NCI-H510A (cell line): ENCODE results near the gene RGS7.
A peak's percentile ranks its signal among the peaks of the same experiment; 100 is the strongest.

Source experiments
- DNase-seq: peaks from one replicate; lab custom pipeline; 2025; lab: John Stamatoyannopoulos, UW

The RGS7 gene

DNA sequence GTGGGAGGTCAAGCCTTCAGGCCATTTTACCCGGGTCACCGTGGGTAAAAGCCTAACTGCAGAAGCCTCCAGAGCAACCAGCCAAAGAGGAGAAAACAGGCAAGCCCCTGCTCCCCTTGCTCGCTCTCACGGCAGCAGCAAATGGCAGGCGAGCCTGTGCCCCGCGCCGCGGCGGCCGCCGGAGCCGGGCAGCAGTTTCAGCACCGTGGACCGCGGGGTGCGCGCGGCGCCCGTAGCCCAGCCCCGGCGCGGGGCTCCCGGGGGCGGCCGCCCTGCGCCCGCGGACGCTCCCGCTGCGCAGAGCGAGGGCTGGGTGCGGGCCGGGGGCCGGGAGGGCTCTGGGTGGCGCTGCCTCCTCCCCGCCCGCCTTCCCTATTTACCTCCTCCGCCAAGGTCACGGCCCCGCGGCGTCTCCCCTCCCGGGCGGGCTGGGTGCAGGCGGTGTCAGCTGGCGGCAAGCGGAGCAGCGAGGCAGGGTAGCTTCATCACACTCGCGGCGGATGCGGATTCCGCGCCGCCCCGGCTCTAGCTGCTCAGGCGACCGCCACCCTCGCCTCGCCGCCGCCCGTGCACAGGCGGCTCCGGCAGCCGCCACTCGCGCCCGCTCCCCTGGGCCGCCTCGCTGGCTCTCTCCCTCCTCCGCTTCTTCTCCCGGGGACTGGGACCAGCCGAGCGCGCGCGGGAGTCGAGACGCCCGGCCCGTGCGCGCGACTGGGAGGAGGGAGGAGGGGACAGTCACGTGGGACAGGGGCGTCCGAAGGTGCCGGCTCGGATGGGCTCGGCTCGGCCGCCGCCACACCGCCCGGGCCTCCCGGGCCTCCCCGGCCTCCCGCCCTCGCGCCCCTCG is at the start of gene RGS7:
Gene RGS7 (minus strand): TSS at position 687 of the 847 bp plus-strand sequence.
- peak; percentile 63 for DNase-seq

DNA sequence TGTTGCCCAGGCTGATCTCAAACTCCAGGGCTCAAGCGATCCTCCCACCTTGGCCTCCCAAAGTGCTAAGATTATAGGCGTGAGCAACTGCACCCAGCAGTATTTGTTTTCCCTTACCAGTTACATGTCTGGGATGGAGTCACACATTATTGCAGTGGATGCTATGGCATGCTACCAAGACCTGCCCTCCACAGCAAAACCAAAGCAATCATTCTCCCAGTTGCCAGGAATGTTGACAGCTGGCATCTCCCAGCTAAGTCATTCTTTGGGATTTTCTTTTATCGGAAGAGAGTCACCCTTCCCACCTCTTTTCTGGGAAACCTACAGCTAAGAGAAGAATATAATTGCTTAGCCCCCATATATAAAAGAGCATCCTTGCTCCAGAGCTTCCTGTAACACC is 49.4 kb upstream of the RGS7 start:
- DNase-seq = no peak

DNA sequence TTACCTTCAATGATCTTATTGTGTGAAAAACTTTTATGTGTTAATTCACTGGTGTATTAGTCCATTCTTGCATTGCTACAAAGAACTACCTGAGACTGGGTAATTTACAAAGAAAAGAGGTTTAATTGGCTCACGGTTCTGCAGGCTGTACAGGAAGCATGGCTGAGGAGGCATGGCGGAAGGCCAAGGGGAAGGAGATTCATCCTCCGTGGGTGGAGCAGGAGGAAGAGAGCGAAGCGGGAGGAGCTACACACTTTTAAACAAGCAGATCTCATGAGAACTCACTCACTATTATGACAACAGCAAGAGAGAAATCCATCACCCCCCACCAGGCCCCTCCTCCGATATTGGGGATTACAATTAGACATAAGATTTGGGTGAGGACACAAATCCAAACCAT is 44.2 kb upstream of the RGS7 start:
- DNase-seq = no peak

DNA sequence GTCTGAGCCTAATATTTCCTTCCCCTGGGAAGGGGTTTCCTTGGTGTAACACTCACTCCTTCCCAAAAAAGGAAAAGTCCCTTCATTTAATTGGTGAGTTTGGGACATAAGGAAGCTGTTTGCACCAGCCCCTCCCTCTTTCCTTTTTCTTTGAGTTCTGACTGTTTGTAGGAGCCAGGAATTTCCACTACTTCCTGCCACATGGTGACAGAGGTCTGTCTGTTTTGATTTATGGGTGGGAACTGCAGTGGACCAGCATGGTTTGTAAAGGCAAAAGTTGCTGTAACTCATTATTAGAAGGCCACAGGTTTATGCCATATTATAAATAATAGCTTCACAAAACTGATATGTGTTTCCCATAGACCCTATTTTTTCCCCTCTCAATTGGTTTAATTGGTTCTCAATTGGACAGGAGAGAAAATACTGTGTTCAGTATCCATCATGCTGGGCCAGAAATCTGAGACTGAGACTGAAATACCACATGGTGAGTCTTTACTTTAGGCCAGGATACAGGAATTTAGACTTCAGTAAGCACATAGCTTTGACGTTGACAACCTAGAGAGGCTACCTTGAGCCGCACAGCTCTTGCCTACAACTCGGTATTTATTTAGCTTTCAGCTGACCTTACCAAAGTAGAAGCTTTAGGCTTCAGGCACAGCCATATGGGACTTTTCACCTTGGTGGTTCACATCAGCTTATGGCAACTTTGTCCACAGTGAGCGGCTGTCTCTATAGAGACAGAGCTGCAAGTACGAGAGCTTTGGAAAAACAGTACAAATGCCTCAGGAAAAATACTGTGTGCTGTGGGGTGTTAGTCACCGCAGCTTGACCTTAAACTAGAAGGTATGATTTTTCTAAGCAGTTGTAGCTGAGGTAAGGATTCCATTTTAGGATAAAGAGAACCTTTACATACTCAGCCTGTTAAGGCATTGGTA is 40.0 kb upstream of the RGS7 start:
- no peak for DNase-seq

DNA sequence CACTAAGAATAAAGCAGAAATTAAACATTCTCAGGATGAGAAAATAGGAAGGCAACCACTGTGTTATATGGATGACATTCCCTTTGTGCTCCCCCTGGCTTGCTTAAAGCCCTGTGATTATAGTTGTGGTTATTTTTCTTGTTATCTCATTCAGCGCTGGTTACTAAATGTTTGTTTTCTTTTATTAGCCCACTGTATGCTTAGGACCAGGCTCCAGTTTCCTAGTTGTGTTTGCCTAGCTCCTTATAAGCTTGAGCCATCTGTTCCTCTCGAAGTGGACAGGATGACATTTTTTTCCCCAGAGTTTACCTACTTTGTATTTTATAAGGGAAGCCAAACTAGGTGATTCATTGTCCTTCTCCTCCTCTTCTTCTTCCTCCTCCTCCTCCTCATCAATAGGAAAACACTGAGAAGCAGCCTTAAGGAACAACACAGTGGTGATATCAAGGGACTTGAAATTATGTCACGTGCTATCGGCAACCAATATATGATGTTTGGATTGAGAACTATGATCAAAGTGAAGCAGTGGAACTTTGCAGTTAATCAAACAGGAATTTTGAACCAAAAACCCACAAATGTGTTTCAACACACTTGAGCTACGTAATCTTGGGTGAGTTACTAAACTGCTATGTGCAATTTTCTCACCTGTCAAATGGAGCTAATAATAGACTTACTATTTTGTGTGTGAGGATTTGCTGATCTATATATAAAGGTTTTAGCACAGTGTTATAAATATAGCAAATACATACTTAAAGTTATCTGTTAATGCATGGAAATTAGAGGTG is 35.1 kb upstream of the RGS7 start:
- DNase-seq = peak; percentile 13

DNA sequence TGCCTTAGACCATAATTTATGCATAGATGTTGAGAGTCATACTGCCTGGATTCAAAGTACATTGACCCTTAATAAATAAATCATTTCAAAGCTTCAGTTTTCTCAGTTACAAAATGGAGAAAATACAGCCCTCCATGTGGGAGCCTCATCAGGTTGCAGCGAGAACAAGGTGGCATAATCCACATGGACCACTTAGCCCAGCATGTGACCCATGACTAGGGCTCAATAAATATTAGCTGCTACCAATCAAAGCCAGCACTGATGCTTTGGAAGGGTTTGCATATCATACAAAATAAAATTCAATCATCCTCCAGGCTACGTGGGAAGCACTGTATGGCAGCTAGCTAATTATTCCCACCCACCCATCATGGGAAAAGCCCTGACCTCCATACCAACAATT is 33.5 kb upstream of the RGS7 start:
- DNase-seq = no peak

DNA sequence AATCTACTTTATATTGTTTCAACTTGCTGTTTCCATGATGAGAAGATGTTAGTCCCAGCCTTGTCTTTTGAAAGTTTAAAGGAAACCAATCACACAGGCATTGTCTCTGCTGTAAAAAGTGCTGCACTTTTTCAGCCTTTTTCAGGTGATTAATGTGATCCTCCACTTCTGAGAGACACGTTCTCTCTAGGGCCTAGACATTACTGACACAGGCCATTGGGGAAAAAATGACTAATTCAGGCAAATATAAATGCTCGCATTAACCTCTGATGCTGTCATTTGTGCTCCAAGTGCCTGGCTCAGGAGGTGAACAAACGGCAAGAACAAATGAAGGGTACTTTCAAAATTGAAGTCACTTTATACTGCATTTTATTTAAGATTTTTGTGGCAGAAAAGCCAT is 32.4 kb upstream of the RGS7 start:
- DNase-seq = no peak

DNA sequence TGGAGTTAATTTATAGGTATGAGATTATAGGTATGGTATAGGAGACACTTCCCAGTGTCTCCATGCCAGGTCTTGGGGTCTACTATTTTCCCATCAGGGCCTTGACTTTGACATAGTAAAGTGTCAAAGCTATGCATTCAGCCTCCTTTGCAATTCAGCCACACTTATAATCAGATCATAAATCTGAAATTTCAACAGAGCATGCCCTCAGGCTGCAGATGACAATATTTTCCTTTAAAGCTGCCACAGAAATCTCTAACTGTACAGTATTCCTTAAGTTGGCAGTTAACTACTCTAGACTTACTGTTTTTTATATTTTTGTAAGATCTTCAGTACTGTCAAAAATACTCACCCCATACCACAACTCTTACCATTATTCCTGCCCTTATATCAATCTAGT is 30.2 kb upstream of the RGS7 start:
- no peak for DNase-seq

DNA sequence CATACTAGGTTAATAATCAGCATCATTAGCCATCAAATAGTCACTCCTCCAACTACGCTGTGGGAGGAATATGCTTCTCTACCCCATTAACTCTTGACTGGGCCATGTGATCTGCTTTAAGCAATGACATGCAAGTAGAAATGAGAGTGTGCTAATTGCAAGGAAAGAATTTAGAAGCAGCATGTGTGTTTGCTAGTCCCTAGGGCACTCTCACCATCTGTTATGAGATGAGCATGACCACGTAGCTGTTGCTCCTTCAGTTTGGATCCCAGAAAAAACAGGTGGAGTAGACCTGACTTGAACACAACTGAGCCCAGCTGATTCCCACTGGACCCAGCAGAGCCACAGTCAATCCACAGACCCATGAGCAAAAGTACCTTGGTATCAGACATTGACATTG is 19.7 kb upstream of the RGS7 start:
- DNase-seq = no peak

DNA sequence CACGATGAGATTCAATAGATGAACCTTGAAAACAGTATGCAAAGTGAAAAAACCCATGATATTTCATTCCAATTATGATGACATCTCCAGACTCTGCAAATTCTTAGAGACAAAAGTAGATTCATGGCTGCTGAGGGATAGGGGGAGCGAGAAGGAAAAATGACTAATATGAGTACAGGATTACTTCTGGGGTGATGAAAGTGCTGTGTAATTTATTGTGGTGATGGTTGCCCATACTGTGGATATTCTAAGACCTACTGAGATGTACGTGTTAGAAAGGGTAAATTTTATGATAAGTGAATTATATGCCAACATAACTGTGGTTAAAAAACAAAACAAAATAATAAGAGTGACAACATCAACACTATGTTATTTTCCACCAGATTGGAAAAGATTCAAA is 18.9 kb upstream of the RGS7 start:
- no peak for DNase-seq

DNA sequence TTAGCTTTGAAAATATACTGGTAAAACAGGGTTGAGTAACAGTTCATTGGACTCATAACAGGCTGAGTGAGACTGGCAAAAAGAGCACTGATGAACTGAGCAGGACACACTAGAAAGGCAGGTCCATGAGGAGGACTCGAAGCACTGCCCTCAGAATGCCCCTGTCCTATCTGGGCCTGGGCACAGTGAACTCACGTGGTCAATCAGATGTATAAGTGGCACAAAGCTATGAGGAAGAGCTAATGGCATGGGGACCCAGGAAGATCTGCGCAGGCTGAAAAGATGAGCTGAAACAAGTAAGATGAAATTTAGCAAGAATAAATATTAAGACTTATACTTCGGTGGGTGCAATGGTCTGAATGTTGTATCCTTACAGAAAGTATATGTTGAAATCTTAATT is 9.2 kb upstream of the RGS7 start:
- DNase-seq = no peak

DNA sequence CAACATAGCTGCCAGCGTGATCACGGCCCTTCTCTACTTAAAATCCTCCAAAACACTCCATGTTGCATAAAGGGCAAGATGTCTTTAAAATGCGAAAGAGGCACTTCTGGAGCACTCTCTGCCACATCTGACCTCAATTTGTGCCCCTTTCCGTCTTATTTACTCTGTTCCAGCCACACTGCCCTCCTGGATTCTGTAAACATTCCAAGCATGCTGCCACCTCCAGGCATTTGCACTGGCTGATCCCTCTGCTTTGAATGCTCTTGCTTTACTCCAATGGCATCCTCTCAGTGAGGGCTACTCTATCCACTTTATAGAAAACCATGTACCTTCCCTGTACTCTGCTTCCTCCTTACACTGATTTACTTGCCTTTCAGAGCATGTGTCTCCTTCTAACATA is 5.3 kb upstream of the RGS7 start:
- no peak for DNase-seq

DNA sequence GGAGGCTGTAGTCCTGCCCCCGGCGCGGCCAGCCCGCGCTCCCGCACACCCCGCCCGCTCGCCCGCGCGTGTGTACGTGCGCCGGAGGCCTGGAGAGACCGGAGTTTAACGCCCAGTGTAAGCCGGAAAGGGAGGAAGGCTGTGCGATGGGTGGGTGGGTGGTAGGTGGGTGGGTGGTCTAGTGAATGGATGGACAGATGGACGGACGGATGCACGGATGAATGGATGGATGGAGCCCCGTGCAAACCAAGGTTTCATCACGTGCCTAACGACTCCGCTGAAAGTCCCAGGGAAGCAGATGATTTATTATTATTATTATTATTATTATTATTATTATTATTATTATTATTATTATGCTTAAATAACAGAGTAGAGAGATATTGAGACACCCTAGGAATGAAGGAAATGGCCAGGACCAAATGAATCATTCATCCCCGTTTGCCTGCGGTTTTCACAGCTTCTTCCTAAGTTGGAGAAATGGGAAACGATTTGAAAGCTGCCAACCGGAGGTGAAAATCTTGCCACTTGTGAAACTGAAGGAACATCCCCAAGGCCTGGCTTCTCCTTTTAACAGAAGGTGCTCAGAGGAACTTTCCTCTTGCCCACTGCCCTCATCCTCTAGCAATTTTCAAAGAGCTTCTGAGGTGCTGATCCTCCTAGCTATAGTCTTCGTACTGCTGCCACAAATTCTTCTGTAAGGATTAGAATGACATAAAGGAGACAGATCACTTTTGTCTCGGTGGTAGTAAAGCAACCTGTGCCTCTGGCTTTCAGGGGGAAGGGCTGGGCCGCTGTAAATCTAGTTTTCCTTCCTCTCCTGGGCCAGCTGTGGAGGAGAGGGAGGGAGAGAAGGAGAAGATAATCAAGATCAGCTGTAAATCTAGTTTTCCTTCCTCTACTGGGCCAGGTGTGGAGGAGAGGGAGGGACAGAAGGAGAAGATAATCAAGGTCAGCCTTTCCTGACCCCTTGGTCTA is 648 bp upstream of the RGS7 start:
- DNase-seq = no peak

DNA sequence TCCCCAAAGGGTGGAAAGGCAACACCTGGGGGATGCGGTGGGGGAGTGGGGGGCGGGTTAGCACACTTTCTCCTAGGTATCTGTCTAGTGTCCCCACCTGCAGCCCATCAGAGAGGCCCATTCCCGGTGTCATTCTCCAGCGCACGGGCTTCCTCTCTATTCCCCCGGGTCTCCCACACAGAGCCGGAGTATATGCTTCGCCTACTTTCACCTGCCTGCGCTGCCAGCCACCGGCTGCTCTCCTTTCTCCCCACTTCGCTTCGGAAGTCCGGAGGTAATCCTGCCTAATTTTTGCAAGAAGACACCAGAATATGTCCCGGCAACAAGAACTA is 852 bp downstream of the RGS7 start:
- DNase-seq = no peak

DNA sequence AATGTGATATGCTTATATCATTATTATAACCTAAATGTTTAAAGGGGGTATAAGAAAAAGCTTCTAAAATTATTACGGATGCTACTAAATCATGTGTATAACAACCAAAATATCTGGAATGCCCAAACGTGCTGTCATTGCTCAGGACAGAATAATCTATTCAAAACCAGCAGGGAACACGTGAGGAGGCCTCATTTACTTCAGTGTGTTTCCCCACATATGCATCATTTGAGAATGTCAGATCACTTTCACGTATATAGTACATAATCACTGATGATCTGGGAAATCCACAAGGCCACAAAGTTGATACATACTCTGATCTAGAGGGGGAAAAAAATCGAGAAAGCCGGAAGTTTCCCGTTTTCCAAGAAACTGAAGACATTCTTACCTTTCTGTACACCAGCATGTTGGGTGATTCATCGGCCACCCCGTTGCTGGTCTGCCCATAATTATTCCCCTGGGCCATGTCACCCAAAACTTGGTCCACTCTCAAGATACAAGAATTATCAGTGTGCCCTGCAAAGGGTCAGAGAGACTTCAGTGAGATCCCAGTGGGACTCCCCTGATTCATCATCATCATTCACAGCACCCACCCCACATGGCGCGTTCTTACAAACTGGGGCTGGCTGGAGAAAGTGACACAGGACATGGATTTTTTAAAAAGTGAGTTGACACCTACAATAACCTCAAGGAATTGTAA is 1.5 kb downstream of the RGS7 start:
- no peak for DNase-seq

DNA sequence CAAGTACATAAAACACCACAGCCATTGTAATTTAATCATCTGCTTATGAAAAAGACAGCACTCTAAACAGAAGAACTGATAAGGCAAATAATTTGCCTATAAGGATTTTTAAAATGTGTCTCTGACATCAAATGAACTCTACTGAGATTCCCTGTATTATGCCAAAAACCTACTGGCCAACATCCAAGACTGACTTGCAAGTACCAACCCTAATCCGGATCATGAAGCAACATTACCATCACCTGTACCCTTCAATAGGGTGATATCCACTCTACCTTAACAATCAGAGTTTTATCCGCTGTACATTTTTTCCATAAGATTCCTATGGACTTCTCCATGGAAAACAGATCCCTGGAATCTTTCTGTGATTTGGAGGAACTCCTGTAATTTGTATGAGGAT is 4.6 kb downstream of the RGS7 start:
- no peak for DNase-seq

DNA sequence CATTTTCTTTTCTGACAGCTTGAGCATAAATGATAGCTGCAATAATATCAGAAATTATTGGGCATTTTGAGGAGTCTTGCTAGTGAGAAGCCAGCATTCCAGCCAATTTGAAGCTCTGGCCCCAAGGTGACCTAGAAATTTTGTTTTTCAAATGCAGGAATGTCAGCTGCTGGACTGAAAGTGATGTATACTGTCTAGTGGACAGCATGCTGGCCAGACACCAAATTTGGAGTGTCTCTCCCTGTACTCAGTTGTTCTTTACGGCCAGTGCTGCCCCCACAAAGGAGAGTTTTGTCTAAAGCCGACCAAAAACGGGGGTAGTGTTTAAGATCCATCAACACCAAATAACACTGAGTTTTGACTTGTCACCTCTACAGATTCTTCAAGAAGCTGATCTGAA is 5.2 kb downstream of the RGS7 start:
- no peak for DNase-seq

DNA sequence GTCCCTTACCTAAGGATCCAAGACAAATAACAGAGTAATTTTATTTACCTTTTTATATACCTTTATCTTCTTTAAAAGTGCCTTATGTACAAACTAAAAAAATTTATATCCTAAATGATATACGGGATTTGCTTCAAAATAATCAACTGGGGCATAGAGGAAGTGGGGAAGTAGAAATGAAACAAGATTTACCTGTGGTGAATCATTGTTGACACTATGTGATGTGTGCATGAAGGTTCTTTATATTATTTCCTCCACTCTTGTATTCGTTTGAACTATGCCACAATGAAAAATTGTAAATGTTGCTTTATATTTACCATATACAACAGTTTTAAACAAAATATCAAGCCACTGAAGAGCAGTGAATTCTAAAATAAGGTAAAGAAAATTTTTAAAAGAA is 13.0 kb downstream of the RGS7 start:
- DNase-seq = no peak

DNA sequence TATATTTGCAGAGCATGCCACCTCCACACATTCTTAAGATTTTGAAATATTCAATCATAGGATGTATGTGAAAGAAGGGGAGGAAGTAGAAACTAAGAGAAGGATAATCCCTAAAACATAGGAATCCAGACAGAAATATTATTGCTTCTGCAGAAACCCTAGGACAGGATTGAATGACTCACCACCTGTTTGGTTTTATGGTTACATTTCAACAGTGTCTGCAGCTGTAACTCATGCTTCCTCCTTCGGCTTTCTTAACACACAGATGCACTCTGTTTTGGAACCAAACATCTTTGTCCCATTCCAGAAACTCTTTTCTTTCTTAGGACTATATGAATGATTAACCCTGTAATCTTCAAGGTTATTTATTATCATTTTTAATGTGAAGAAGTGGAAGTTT is 20.7 kb downstream of the RGS7 start:
- DNase-seq = no peak

DNA sequence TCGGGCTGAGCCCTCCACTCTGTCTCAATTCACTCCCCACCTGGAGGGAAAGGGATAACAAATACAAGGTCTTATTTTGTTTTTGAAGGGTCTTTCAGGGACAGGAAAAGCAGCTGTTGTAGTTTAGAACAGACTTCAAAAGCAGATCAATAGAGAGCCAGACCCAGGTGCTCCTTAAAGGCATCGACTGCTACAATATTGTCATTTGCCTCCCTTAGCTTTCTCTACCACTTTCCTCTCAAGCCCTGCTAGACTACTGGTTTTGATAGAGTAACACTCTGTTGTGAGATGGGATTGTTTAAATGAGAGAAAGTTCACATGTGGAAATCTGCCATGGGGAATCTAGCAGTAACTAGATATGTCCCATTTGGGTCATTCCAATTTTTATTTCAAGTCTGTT is 24.0 kb downstream of the RGS7 start:
- DNase-seq = no peak

DNA sequence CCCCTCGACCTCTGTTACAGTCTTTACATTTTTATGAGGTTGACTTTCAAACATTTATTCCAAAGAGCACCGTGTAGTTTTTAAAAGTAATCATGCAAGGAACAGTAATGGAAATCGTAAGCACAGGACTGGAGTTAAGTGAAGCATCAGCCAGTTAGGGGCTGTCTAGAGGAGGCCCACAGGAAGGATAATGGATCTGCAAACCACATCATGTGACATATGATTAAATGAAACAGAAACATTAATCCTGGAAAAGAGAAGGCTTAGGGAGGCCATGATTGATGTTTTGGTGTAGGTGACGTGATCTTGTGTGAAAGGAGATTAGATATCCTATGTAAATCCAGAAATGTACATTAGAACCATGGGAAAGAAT is 25.0 kb downstream of the RGS7 start:
- no peak for DNase-seq
